GM19240 (cell line): ENCODE results near the gene BBS12.
A peak's percentile ranks its signal among the peaks of the same experiment; 100 is the strongest.

Source experiments
- DNase-seq: peaks from one replicate; pipeline ENCODE4 v3.0.0; 2011; ENCODE audit warnings: low spot score; ENCODE audit not compliant: insufficient read length

BBS12 gene

GRCh38 chr4:122732329-122733026 lies at the start of gene BBS12:
Gene BBS12, plus strand, starts transcription at chr4:122732704. Its CDS starts 9,189 bp downstream, at chr4:122741893.
- peak; percentile 81 for DNase-seq

DNA sequence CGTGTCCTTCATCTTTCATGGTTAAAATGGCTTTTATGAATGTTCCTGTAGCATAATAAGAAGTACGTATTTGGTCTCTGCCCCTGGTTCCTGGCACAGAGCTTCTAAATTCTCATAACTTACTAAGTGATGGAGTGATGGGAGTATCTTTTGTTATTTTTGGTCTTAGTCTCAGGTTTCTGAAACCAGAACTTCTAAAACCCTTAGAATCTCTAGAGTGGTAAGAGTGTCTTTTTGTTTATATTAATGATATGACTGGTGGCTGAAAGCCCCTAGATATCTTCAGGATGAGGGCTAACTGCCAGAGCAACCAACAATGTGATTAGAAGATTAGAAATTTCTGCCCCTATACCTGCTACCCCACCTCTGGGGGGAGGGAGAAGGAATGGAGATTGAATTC lies 45.8 kb upstream of the BBS12 start:
- DNase-seq, result no peak

- DNase-seq, result no peak
Measured at GRCh38 chr4:122687531-122688061, 44.9 kb upstream of the BBS12 start.

- no peak for DNase-seq
Measured at GRCh38 chr4:122688529-122689140, 43.9 kb upstream of the BBS12 start.

DNA sequence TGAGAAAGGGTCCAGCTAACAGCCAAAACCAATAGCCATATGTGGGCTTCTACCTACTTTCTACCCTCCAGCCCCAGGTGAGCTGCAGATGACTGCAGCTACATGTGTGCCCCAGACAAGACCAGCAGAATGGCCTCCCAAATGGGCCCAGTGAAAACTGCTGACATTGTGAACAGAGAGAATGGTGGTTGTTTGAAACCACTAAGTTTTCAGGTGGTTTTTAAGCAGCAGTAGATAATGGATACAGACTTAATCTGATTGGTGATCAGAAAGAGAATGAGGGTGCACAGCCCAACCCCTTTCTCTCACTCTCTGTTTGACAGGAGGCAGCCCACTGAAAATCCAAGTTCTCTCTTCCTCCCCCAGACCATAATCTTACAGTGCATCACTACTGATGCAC lies 42.5 kb upstream of the BBS12 start:
- peak; percentile 7 for DNase-seq

DNA sequence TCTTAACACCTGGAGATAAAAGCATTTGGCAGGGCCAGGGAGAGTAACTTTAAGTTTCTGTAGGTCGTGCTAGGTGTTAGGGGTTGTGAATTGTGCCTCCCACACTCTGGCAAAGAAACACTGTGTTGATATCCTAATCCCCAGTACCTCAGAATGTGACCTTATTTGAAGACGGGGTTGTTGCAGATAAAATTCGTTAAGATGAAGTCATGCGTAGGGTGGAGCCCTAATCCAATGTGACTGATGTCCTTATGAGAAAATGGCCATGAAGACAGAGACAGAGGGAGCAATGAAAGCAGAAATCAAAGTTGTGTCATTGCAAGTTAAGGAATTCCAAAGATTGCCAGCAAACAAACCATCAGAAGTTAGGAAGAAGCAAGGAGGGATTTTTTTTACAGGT lies 40.5 kb upstream of the BBS12 start:
- DNase-seq, result no peak

GRCh38 chr4:122692641-122693520 lies 39.6 kb upstream of the BBS12 start:
- DNase-seq, result no peak

GRCh38 chr4:122695226-122695625 lies 37.3 kb upstream of the BBS12 start:
- DNase-seq, result no peak

GRCh38 chr4:122700178-122700725 lies 32.3 kb upstream of the BBS12 start:
- DNase-seq, result no peak

- no peak for DNase-seq
Measured at GRCh38 chr4:122701061-122701460, 31.4 kb upstream of the BBS12 start.

DNA sequence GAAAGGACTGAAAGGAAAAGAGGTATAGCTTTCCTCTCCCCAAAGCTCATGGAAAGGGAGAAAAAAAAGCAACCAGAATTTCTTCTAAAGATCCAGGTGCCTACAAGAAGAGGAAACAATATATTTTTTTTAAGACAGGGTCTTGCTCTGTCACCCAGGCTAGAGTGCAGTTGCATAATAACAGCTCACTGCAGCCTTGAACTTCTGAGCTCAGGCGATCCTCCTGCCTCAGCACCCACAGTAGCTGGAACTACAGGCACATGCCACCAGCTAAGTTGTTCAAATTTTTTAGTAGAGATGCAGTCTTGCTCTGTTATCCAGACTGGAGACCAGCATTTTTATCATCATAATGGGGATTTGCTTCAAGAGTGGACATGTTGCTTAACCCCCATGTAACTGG lies 30.5 kb upstream of the BBS12 start:
- DNase-seq, result no peak

DNA sequence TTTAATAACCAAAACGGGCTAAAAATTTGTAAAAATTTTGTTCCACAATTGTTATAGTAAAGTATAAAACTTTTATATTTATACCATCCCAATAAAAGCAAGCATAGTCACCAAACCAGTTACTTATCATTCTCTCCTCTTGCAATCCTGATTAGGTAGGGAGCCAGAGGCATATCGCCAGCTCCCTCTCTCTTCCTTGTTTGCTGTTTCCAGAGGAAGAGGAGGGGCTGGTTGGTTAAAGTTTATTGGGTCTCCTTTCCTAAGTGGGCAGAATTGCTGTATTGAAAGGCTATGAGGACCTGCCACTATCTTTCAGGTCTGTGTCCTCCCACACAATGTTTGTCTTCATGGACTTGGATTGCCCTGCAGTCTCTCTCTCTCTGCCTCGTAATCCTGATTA lies 29.6 kb upstream of the BBS12 start:
- DNase-seq, result no peak

DNA sequence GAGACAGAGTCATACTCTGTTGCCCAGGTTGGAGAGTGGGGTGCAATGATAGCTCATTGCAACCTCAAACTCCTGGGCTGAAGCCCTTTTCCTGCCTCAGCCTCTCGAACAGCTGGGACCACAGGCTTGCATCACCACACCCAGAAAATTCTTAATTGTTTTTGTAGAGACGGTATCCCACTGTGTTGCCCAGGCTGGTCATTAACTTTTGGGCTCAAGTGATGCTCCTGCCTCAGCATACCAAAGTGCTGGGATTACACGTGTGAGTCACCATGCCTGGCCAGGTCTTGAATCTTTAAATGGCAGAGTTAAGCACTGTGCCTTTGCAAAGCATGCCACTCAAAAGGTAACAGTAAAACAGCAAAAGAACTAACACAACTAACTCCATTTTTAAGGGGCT lies 28.6 kb upstream of the BBS12 start:
- no peak for DNase-seq

- DNase-seq, result no peak
Measured at GRCh38 chr4:122705009-122705408, 27.5 kb upstream of the BBS12 start.

DNA sequence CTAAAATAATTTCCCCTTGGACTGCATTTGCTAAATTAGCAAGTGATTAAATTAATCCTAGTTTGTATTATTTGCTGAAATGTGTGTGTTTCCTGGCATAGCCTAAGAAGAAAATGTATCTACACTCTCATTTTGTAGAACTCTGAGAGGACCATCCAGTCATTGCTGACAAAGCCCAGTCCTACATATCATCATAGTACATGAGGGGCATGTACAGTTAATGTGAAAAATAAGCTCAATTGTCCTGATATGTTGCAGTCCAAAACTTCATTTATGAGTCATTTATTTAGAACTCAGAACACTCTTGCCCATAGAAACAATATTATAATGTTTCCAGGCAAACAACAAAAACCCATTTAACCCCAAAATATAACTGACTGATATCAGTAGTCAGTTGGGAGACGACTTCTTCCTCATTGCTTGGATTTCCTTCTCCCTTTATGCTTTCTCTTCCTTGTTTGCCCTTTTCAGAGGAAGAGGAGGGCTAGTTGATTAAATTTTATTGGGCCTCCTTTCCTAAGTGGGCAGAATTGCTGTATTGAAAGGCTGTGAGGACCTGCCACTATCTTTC lies 26.9 kb upstream of the BBS12 start:
- no peak for DNase-seq

DNA sequence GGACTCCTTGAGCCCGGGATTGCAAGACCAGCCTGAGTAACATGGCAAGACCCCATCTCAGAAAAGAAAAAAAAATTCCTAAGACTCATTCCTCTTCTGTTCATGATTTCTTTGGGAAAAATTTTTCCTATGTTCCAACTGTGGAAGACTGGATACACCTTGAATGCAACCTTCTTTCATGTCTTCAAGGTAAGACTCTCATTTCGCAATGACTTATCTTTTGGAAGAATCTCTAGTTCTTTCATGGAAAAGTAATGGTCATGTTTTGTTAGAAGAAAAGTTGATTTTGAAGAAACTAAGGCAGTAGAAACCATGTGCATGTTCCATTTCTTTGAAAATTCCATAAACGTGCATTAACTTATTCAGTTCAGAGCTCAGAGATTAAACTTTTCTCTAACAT lies 26.0 kb upstream of the BBS12 start:
- DNase-seq, result no peak

- no peak for DNase-seq
Measured at GRCh38 chr4:122707497-122707896, 25.0 kb upstream of the BBS12 start.

GRCh38 chr4:122709236-122709635 lies 23.3 kb upstream of the BBS12 start:
- no peak for DNase-seq

GRCh38 chr4:122710434-122711308 lies 21.8 kb upstream of the BBS12 start:
- no peak for DNase-seq

DNA sequence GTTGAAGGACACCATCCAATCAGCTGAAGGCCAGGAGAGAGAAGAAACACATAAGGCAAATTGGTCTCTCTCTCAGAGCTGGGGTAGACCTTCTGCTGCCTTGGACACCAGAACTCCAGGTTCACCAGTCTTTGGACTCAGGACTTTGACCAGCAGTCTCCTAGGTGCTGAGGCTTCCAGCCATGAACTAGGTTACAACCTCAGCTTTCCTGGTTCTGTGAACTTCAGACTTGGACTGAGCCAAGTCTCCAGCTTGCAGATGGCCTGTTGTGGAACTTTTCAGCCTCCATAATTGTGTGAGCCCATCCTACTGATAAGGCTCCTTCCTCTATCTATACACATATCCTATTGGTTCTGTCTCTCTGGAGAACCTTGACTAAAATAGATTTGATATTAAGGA lies 20.6 kb upstream of the BBS12 start:
- no peak for DNase-seq
